ENCODE measurements around the gene INSM1.

DNA sequence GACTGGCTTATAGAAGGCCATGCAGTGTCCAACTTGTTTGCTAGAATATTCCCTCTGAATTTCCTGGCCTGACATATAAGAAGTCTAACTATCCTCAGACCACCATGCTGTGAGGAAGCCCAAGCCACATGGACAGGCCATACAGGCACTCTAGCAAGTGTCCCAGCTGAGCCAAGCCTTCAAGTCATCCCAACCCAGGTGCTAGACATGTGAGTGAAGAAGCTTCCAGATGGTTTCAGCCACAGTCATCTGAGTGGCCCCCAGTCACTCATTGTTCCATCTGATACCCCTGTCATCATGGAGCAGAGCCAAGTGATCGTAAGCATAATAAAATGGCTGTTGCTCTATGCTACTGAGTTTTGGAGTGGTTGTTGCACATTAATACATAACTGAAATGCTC lies 46.0 kb upstream of the INSM1 start:
- no peak for TF ChIP-seq CTCF (conservative IDR thresholded peaks at IDR 0.05 in 1 of 2, IDR thresholded peaks at IDR 0.05 in 1 of 2; ENCODE audit: extremely low read depth in 1 of 2, insufficient read depth in 1 of 2, low read depth in 1 of 2, low read length in 2 of 2)
- TF ChIP-seq EZH2 (IDR thresholded peaks at IDR 0.05; ENCODE audit: borderline replicate concordance, low read length) = no peak
